Loucy (cell line): ENCODE results near the gene APRT.

Experiments
- H2AFZ ChIP-seq: fragments of 200-600 bp; sonication (generic); 2 replicates; pipeline ENCODE4 v1.6.0; 2016; ENCODE audit warnings: antibody characterized with exemption, mild to moderate bottlenecking, low read length, moderate library complexity
- H3F3A ChIP-seq: fragments of 200-600 bp; 2 replicates; pipeline ENCODE4 v1.6.0; 2016; ENCODE audit warnings: antibody characterized with exemption, low read depth, mild to moderate bottlenecking
- H3K27me3 ChIP-seq: fragments of 200-600 bp; sonication (generic); 2 replicates; pipeline ENCODE4 v1.6.1; 2014; ENCODE audit warnings: low read length, mild to moderate bottlenecking; ENCODE audit not compliant: insufficient read depth, poor library complexity, severe bottlenecking
- H3K36me3 ChIP-seq: fragments of 200-600 bp; sonication (generic); 2 replicates; pipeline ENCODE4 v1.6.1; 2016; ENCODE audit warnings: low read length; ENCODE audit not compliant: insufficient read depth
- H3K4me1 ChIP-seq: fragments of 200-600 bp; sonication (generic); 2 replicates; pipeline ENCODE4 v1.5.1; 2014; ENCODE audit warnings: low read length, mild to moderate bottlenecking; ENCODE audit not compliant: insufficient read depth, poor library complexity, severe bottlenecking
- H3K4me2 ChIP-seq: fragments of 200-600 bp; sonication (generic); 2 replicates; pipeline ENCODE4 v1.6.0; 2014; ENCODE audit warnings: antibody characterized with exemption, low read length, low read depth, mild to moderate bottlenecking; ENCODE audit not compliant: poor library complexity, severe bottlenecking
- H3K4me3 ChIP-seq: fragments of 200-600 bp; sonication (generic); 2 replicates; pipeline ENCODE4 v1.5.1; 2014; ENCODE audit warnings: low read length, mild to moderate bottlenecking, mixed read lengths; ENCODE audit not compliant: poor library complexity, severe bottlenecking
- H3K79me2 ChIP-seq: fragments of 200-600 bp; sonication (generic); 2 replicates; pipeline ENCODE4 v1.6.1; 2014; ENCODE audit warnings: low read length; ENCODE audit not compliant: insufficient read depth
- H3K9ac ChIP-seq: fragments of 200-600 bp; sonication (generic); 2 replicates; pipeline ENCODE4 v1.6.0; 2014; ENCODE audit warnings: mild to moderate bottlenecking, low read depth, low read length, moderate library complexity; ENCODE audit not compliant: poor library complexity, severe bottlenecking
- H3K9me2 ChIP-seq: fragments of 200-600 bp; sonication (generic); replicated peaks from 2 replicates; pipeline ENCODE4 v1.6.1; 2016; ENCODE audit warnings: low read depth, low read length, mixed read lengths
- H3K9me3 ChIP-seq: fragments of 200-600 bp; sonication (generic); 2 replicates; pipeline ENCODE4 v1.6.1; 2014; ENCODE audit warnings: mild to moderate bottlenecking, antibody characterized with exemption, low read length, low read depth; ENCODE audit not compliant: insufficient read depth
- H4K20me1 ChIP-seq: fragments of 200-600 bp; sonication (generic); 2 replicates; pipeline ENCODE4 v1.6.0; 2014; ENCODE audit warnings: antibody characterized with exemption, low read length, mild to moderate bottlenecking; ENCODE audit not compliant: insufficient read depth, poor library complexity, severe bottlenecking
- EZH2phosphoT487 ChIP-seq: fragments of 200-600 bp; IDR thresholded peaks from 2 replicates; pipeline ENCODE4 v1.6.1; 2018; ENCODE audit warnings: antibody characterized with exemption, mild to moderate bottlenecking, moderate library complexity, borderline replicate concordance
- TF ChIP-seq, protein P1 (sequence below): fragments of 200-600 bp; sonication (generic); conservative IDR thresholded peaks from 2 replicates; pipeline ENCODE4 v1.5.1; 2014; ENCODE audit warnings: mild to moderate bottlenecking, antibody characterized with exemption, low read length

APRT gene

DNA sequence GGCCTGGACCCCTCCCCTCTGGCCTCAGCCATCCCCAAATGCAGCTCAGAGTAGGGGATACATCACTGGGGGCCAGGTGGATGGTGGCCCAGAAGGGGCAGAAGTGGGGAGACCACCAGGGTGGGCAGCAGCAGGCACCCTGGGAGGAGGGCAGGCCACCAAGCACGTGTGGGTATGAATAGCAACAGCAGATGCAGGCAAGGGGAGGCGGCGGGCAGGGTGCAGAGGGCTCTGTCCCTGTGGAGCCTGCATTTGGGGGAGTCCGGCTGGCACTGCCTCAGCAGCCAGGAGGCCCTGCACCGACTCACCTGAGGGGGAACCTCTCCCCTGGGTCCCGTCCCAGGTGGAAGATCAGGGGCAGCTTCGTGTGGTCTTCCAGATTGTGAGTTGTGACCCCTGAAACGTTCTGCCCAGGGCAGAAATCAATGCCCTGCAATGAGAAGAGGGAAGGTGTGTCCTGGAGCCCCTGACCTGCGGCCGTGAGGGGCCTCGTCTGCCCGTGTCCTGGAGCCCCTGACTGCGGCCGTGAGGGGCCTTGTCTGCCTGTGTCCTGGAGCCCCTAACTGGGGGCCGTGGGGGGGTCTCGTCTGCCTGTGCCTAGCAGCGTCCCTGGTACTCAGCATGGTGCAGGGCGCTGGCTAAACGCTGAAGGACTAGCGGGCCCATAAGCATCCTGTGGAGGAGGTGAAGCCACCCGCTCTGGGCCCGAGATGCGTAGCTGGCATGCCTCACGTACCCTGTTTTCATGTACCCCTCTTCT is 10.7 kb upstream of the APRT start:
- TF ChIP-seq EZH2phosphoT487: no peak
- TF ChIP-seq, protein P1, sequence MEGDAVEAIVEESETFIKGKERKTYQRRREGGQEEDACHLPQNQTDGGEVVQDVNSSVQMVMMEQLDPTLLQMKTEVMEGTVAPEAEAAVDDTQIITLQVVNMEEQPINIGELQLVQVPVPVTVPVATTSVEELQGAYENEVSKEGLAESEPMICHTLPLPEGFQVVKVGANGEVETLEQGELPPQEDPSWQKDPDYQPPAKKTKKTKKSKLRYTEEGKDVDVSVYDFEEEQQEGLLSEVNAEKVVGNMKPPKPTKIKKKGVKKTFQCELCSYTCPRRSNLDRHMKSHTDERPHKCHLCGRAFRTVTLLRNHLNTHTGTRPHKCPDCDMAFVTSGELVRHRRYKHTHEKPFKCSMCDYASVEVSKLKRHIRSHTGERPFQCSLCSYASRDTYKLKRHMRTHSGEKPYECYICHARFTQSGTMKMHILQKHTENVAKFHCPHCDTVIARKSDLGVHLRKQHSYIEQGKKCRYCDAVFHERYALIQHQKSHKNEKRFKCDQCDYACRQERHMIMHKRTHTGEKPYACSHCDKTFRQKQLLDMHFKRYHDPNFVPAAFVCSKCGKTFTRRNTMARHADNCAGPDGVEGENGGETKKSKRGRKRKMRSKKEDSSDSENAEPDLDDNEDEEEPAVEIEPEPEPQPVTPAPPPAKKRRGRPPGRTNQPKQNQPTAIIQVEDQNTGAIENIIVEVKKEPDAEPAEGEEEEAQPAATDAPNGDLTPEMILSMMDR: no peak
- Histone ChIP-seq H3K9ac (no peak overlapping the region), H3K27me3 (no peaks in the 10 kb centered on the region), H2AFZ (no peak overlapping the region), H3K9me2 (no peaks in the 10 kb centered on the region), H3K4me3 (no peak overlapping the region), H3K79me2 (no peaks in the 10 kb centered on the region), H3K4me2 (no peak overlapping the region), H3K36me3 (no peaks in the 10 kb centered on the region), H3K4me1 (no peaks in the 10 kb centered on the region), H3K9me3 (no peaks in the 10 kb centered on the region), H4K20me1 (no peaks in the 10 kb centered on the region), H3F3A (no peaks in the 10 kb centered on the region)

DNA sequence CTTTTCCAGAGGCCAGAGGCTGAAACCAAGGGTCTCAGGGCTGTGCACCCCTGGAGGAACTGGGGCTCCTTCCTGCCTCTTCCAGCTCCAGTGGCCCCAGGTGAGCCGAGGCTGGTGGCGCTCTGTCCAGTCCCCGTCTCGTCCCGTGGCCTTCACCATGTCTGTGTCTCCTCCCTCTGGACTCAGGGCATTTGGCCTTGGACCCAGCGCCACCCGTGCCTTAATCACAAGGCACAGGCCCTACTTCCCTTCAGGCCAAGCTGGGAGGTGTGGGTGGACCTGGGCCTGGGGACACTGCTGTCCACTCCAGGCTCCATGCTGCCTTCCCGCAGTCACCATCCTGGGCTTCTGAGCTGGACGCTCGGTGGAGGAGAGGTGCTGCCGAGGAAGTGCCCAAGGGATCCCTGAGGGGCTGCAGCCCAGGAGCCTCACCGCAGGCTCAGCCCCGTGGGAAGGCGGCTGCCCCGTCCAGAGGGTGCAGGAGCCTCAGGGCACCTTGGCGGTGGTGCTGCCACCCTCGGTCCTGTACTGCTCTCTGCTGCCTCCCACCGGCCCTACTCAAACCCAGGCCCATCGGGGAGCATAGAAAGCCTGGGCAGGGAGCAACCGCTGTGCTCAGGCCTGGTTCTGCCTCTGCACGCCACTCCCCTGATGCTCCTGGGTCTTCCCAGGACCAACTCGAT is 9.6 kb upstream of the APRT start:
- Histone ChIP-seq H3F3A (no peaks in the 10 kb centered on the region), H4K20me1 (no peaks in the 10 kb centered on the region), H3K9ac (no peak overlapping the region), H2AFZ (no peak overlapping the region), H3K4me2 (no peak overlapping the region), H3K9me2 (no peaks in the 10 kb centered on the region), H3K9me3 (no peaks in the 10 kb centered on the region), H3K4me1 (no peaks in the 10 kb centered on the region), H3K79me2 (no peaks in the 10 kb centered on the region), H3K4me3 (no peak overlapping the region), H3K27me3 (no peaks in the 10 kb centered on the region), H3K36me3 (no peaks in the 10 kb centered on the region)
- TF ChIP-seq, protein P1: no peak
- TF ChIP-seq EZH2phosphoT487: no peak

DNA sequence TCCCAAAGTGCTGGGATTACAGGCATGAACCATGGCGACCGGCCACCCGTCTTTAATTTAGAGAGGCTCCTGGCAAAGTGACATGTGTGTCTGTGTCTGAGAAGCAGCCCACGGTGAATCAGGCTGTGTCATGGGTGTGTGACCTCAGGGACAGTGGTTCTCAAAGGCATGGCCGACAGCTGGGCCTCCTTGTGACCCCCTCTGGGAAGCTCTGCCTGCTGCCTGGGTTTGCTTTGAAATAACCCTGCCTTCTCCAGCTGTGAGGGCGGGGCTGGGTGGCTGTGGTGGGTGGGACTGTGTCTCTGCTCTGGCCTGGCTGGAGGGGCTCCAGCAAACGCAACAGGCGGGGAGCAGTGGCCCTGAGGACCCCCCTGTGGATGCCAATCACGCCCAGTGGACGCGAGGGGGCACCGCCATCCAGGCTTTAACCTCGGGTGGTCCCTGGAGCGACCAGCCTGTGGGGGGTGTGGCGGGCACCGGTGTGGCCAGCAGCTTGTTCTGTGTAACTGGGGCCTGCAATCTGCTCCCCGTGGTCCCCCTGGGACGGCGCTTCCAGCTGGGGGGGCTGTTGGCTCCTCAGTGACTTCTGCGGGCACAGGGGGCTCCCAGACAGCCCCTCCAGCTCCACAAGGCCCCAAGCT is 8.8 kb upstream of the APRT start:
- Histone ChIP-seq H3F3A (no peaks in the 10 kb centered on the region), H2AFZ (no peak overlapping the region), H3K4me1 (no peaks in the 10 kb centered on the region), H3K36me3 (no peaks in the 10 kb centered on the region), H3K4me3 (no peak overlapping the region), H3K27me3 (no peaks in the 10 kb centered on the region), H3K4me2 (no peak overlapping the region), H3K9ac (no peak overlapping the region), H3K9me2 (no peaks in the 10 kb centered on the region), H4K20me1 (no peaks in the 10 kb centered on the region), H3K79me2 (no peaks in the 10 kb centered on the region), H3K9me3 (no peaks in the 10 kb centered on the region)
- no peak for TF ChIP-seq EZH2phosphoT487
- TF ChIP-seq, protein P1: no peak
